Tibial nerve (tissue), 3 donors: Measurements from ENCODE around the gene ANKRD6.
A peak's percentile ranks its signal among the peaks of the same experiment; 100 is the strongest.

Source experiments
- POLR2A ChIP-seq, 2 donors: fragments of 450-650 bp; IDR thresholded peaks; one replicate each; pipeline ENCODE4 v1.6.1; 2017; ENCODE audit warnings: antibody characterized with exemption in 2 of 2, mild to moderate bottlenecking in 2 of 2, moderate library complexity in 2 of 2
- TF ChIP-seq, protein P1 (sequence below), 5 experiments: fragments of 200-600 bp in 3 of 5; fragments of 450-650 bp in 2 of 5; sonication (generic) in 3 of 5; IDR thresholded peaks; one replicate each; pipeline ENCODE4 v1.5.1; 2016 to 2019; ENCODE audit warnings: antibody characterized with exemption in 5 of 5, mild to moderate bottlenecking in 3 of 5, moderate library complexity in 2 of 5

DNA sequence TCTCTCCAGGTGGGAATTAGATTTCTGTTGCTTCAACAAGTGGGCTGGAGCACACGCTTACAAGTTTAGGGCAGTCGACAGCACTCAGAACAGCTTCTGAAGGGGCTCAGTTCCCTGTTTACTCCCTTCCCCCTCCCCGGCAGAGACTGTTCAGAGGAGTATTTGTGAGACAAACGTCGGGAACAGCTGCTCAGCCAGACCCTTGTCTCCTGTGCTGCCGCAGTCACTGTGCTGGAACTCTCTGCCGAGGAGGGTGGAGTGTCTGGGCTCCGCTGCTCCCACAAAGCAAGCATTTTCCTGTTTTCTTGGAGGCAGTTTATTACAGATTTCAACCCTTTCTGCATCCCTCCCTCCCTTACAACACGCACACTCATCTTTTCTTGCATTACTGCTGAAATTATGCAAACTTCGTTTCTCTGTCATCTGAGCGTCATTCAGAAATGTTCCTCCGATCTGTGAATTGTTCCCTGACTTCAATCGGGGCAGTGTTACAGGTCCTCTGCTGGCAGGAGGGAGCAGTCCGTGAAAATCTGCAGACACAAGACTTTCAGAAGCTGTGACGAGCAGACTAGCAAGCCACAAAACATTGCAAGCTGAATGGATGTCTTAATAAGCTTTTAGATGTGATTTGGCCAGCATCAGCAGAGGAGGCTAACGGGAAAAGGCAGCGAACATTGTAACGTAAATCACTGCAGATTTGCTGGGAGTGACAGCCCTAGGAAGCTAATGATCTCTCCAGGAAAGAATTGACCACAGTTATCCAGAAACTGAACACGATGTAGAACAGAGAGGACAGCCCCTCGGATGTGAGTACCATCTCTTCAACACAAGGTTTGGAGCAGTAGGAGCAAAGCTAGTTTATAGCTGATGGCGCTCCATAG is 129.4 kb downstream of the ANKRD6 start:
- TF ChIP-seq POLR2A (IDR thresholded peaks at IDR 0.05) = peak in 1 of 2 donors; percentile 17
- TF ChIP-seq, protein P1, sequence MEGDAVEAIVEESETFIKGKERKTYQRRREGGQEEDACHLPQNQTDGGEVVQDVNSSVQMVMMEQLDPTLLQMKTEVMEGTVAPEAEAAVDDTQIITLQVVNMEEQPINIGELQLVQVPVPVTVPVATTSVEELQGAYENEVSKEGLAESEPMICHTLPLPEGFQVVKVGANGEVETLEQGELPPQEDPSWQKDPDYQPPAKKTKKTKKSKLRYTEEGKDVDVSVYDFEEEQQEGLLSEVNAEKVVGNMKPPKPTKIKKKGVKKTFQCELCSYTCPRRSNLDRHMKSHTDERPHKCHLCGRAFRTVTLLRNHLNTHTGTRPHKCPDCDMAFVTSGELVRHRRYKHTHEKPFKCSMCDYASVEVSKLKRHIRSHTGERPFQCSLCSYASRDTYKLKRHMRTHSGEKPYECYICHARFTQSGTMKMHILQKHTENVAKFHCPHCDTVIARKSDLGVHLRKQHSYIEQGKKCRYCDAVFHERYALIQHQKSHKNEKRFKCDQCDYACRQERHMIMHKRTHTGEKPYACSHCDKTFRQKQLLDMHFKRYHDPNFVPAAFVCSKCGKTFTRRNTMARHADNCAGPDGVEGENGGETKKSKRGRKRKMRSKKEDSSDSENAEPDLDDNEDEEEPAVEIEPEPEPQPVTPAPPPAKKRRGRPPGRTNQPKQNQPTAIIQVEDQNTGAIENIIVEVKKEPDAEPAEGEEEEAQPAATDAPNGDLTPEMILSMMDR (IDR thresholded peaks at IDR 0.05) = no peak
